ENCODE data around the gene SBF2.

- TF ChIP-seq POLR2A (IDR thresholded peaks at IDR 0.05; ENCODE audit: low read depth) (no peak), CTCF (IDR thresholded peaks at IDR 0.05) (no peak)
These were observed 516.5 kb downstream of the SBF2 start for GRCh38 chr11:9777525-9777924.
